ENCODE data around the gene GPC4. TPM values are rescaled to one million over a fixed set of nuclear protein-coding genes. Genes with fewer than 3 reads are reported as not detected.

Gene GPC4
- total RNA-seq, 4 donors from 2014 or later = 7.4 to 11.0 (median 9.0) TPM

DNA sequence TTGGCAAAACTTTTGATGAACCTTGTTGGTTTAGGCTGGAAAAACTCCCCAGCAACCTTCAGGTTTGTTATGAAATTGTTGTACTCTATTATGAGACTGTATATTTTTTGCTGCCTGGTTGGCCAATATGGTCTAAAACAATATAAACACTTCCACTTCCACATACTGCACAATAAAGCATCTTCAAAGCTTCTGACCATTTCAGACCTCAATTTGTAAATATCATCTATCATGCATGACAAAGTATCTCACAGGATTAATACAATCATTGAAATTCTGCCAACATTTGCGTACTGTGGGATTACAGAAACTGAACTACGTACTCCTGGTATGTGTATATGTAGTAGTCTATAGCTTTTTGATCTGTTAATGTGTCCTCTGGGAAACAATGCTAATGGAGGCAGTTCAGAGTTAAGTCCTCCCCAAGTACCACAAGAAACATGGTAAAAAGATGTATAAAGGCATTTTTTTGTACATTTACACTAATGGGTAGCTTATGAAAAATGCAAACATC is 40.4 kb downstream of the GPC4 start:
- no peak overlapping the region for H3K27ac ChIP-seq
- no peak overlapping the region for H3K4me3 ChIP-seq
- peaks cover 0 to 17% (median 0%) of the 10 kb centered on the region in 4 donors for H3K4me1 ChIP-seq
- TF ChIP-seq, protein P1, sequence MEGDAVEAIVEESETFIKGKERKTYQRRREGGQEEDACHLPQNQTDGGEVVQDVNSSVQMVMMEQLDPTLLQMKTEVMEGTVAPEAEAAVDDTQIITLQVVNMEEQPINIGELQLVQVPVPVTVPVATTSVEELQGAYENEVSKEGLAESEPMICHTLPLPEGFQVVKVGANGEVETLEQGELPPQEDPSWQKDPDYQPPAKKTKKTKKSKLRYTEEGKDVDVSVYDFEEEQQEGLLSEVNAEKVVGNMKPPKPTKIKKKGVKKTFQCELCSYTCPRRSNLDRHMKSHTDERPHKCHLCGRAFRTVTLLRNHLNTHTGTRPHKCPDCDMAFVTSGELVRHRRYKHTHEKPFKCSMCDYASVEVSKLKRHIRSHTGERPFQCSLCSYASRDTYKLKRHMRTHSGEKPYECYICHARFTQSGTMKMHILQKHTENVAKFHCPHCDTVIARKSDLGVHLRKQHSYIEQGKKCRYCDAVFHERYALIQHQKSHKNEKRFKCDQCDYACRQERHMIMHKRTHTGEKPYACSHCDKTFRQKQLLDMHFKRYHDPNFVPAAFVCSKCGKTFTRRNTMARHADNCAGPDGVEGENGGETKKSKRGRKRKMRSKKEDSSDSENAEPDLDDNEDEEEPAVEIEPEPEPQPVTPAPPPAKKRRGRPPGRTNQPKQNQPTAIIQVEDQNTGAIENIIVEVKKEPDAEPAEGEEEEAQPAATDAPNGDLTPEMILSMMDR (IDR thresholded peaks at IDR 0.05) = no peak
- no peak for TF ChIP-seq POLR2A (IDR thresholded peaks at IDR 0.05)
- H3K9me3 ChIP-seq = no peaks in the 10 kb centered on the region
- no peaks in the 10 kb centered on the region for H3K36me3 ChIP-seq
- no peaks in the 10 kb centered on the region for H3K27me3 ChIP-seq
- DNase-seq = no peak

DNA sequence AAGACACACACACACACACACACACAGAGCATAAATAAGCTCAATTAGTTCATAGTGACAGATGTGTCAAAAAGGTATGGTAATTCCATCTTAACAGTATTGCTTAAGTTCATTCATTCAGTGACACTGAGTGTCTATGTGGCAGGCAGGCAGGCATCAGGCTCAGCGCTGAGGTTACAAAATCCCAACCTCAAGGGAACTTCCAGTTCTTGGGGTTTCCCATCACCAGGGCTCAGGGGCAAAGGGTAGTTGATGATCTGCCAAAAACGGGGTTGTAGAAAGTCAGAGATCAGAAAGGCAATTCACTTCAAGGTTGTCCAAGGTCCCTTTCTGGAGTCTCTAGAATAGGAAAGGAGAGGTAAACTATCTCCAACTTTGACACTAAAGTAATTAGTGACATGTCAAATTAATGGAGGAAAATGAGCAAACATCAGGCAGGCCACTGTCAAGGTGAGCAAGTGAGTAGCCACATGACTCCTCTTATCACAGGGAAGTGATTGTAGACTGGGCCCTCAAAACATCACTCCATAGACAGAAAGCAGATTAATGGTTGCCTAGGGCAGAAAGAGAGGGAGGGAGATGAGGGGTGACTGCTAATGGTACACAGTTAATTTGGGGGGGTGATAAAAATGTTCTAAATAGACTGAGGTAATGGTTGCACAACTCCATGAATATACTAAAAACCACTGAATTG is 41.8 kb downstream of the GPC4 start:
- no peaks in the 10 kb centered on the region for H3K9me3 ChIP-seq
- H3K4me3 ChIP-seq = no peak overlapping the region
- DNase-seq = peak in 2 of 3 donors; percentile 53 to 78
- no peaks in the 10 kb centered on the region for H3K36me3 ChIP-seq
- no peaks in the 10 kb centered on the region for H3K27me3 ChIP-seq
- H3K4me1 ChIP-seq = peaks cover 0 to 17% (median 0%) of the 10 kb centered on the region in 4 donors
- no peak for TF ChIP-seq POLR2A (IDR thresholded peaks at IDR 0.05)
- TF ChIP-seq, protein P1 (IDR thresholded peaks at IDR 0.05) = no peak
- H3K27ac ChIP-seq = peak overlapping the region in 2 of 4 donors; percentile 26 to 43

DNA sequence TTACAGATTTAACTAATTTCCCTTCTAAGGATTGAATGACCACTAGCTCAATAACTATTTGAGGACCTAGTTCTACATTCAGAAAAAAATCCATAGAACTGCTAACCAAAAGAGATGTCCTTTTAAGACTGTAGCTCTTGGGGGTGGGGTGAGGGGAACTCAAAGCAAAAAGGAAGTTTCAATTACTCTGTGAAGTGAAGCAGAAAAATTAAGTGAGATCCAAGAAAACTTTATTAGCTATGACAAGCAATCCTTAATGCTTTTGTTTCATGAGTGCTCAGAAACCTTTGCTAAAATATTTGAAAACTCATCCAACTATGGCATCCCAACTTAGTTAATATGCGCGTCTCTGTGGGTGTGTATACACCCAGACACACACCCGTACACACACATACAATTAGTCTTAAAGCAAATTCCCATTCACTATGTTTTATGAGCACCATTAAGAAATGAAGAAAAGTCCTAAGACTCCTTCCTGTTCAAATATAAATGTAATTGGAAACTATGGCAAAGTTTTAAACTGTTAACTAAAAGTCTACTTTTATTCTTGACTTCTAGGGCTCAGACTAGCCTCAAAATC is 44.5 kb downstream of the GPC4 start:
- DNase-seq = no peak
- no peak overlapping the region for H3K27ac ChIP-seq
- H3K4me1 ChIP-seq = peaks cover 0 to 3% (median 0%) of the 10 kb centered on the region in 4 donors
- no peak for TF ChIP-seq POLR2A (IDR thresholded peaks at IDR 0.05)
- H3K36me3 ChIP-seq = no peaks in the 10 kb centered on the region
- no peaks in the 10 kb centered on the region for H3K9me3 ChIP-seq
- no peak overlapping the region for H3K4me3 ChIP-seq
- no peaks in the 10 kb centered on the region for H3K27me3 ChIP-seq

GRCh38 chrX:133369065-133369464 is 46.2 kb downstream of the GPC4 start:
- TF ChIP-seq, protein P1 (IDR thresholded peaks at IDR 0.05) = no peak
- no peak for TF ChIP-seq POLR2A (IDR thresholded peaks at IDR 0.05)
- H3K36me3 ChIP-seq = no peaks in the 10 kb centered on the region
- peaks cover 0 to 6% (median 0%) of the 10 kb centered on the region in 4 donors for H3K4me1 ChIP-seq
- no peaks in the 10 kb centered on the region for H3K27me3 ChIP-seq
- no peak for DNase-seq
- H3K9me3 ChIP-seq = no peaks in the 10 kb centered on the region
- H3K27ac ChIP-seq = no peak overlapping the region
- H3K4me3 ChIP-seq = no peak overlapping the region

GRCh38 chrX:133366735-133367134 is 48.6 kb downstream of the GPC4 start:
- H3K4me1 ChIP-seq = peaks cover 0 to 6% (median 0%) of the 10 kb centered on the region in 4 donors
- no peak for DNase-seq
- TF ChIP-seq, protein P1 (IDR thresholded peaks at IDR 0.05) = no peak
- TF ChIP-seq POLR2A (IDR thresholded peaks at IDR 0.05) = no peak
- H3K9me3 ChIP-seq = no peaks in the 10 kb centered on the region
- no peak overlapping the region for H3K4me3 ChIP-seq
- no peak overlapping the region for H3K27ac ChIP-seq
- no peaks in the 10 kb centered on the region for H3K36me3 ChIP-seq
- H3K27me3 ChIP-seq = no peaks in the 10 kb centered on the region

Data from Peyer's patch (tissue), 4 donors.